ENCODE results near the gene SOX13.

The SOX13 gene

GRCh38 chr1:204174958-204175357, 102.0 kb downstream of the SOX13 start:
- Histone ChIP-seq H3K36me3 (ENCODE audit: control insufficient read depth in 1 of 2, insufficient read depth in 2 of 2, low read depth in 1 of 2, low read length in 2 of 2) (no peaks in the 10 kb centered on the region), H2BK15ac (ENCODE audit: low read depth, poor library complexity, severe bottlenecking) (no peak overlapping the region), H3K4ac (ENCODE audit: low read depth in 1 of 2, low read length in 2 of 2) (no peak overlapping the region), H2BK120ac (ENCODE audit: low read depth, low read length) (no peak overlapping the region), H3K9ac (ENCODE audit: low read length) (no peak overlapping the region), H3K23ac (ENCODE audit: low read length in 2 of 2) (no peak overlapping the region), H2AFZ (ENCODE audit: low read depth, low read length) (no peak overlapping the region), H4K8ac (ENCODE audit: low read length) (no peak overlapping the region), H3K79me1 (replicated peaks; ENCODE audit: low read length, poor library complexity, severe bottlenecking) (no peaks in the 10 kb centered on the region), H3K18ac (ENCODE audit: low read depth in 1 of 2, low read length in 2 of 2) (no peak overlapping the region), H3K4me3 (ENCODE audit: insufficient read depth in 1 of 2, low read depth in 1 of 2, low read length in 2 of 2) (no peak overlapping the region), H3K27me3 (ENCODE audit: control insufficient read depth in 1 of 2, insufficient read depth in 1 of 2, low read length in 2 of 2) (peaks cover 51 to 52% of the 10 kb centered on the region in 2 experiments), H2BK5ac (ENCODE audit: low read depth, low read length, poor library complexity, severe bottlenecking) (no peak overlapping the region), H2AK5ac (ENCODE audit: low read length, severe bottlenecking) (no peak overlapping the region), H3K9me3 (ENCODE audit: control insufficient read depth, low read length) (peaks cover 2% of the 10 kb centered on the region), H3K4me2 (ENCODE audit: low read length, poor library complexity, severe bottlenecking) (no peak overlapping the region), H3K4me1 (ENCODE audit: control insufficient read depth, insufficient read depth, low read depth, low read length) (no peaks in the 10 kb centered on the region), H2BK12ac (ENCODE audit: low read length in 2 of 2) (no peak overlapping the region), H3K14ac (ENCODE audit: low read length in 2 of 2) (no peak overlapping the region), H4K91ac (ENCODE audit: low read length) (no peak overlapping the region), H3K27ac (ENCODE audit: low read length, poor library complexity, severe bottlenecking) (no peak overlapping the region)
- DNase-seq, result no peak
- WGBS, result 78% methylated on average over 3 of the region's 3 CpGs

DNA sequence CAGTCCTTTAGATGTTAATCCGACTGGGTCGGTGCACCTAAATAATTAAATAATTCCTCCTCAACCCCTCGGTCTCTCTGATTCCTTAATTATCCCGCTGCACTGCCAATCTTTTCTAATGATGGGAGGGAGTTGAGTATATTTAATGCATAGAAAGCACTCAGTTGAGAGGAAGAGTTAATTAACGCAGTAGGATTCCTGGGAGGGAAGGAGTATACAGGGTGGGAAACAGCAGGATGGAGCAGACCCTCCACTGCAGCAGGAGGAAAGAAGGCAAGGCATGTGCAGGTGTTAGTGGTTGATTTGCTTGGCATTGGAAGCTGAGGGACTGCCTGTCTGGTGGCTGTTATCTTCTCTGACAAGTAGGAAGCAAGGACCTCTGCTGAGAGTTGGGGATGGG, 103.1 kb downstream of the SOX13 start:
- no peak overlapping the region for H3K27ac ChIP-seq (ENCODE audit: low read length, poor library complexity, severe bottlenecking)
- DNase-seq, result no peak
- no peaks in the 10 kb centered on the region for H3K36me3 ChIP-seq (ENCODE audit: control insufficient read depth in 1 of 2, insufficient read depth in 2 of 2, low read depth in 1 of 2, low read length in 2 of 2)
- WGBS, result 96% methylated on average over 2 of the region's 5 CpGs
- no peak overlapping the region for H2AK5ac ChIP-seq (ENCODE audit: low read length, severe bottlenecking)
- H2AFZ ChIP-seq (ENCODE audit: low read depth, low read length), result no peak overlapping the region
- no peak overlapping the region for H4K8ac ChIP-seq (ENCODE audit: low read length)
- H3K27me3 ChIP-seq (ENCODE audit: control insufficient read depth in 1 of 2, insufficient read depth in 1 of 2, low read length in 2 of 2), result peaks cover 60 to 62% of the 10 kb centered on the region in 2 experiments
- no peak overlapping the region for H3K18ac ChIP-seq (ENCODE audit: low read depth in 1 of 2, low read length in 2 of 2)
- no peak overlapping the region for H3K9ac ChIP-seq (ENCODE audit: low read length)
- no peaks in the 10 kb centered on the region for H3K4me1 ChIP-seq (ENCODE audit: control insufficient read depth, insufficient read depth, low read depth, low read length)
- no peak overlapping the region for H2BK5ac ChIP-seq (ENCODE audit: low read depth, low read length, poor library complexity, severe bottlenecking)
- no peak overlapping the region for H2BK12ac ChIP-seq (ENCODE audit: low read length in 2 of 2)
- no peak overlapping the region for H3K23ac ChIP-seq (ENCODE audit: low read length in 2 of 2)
- no peak overlapping the region for H2BK120ac ChIP-seq (ENCODE audit: low read depth, low read length)
- H3K4me2 ChIP-seq (ENCODE audit: low read length, poor library complexity, severe bottlenecking), result no peak overlapping the region
- H3K79me1 ChIP-seq (replicated peaks; ENCODE audit: low read length, poor library complexity, severe bottlenecking), result no peaks in the 10 kb centered on the region
- H2BK15ac ChIP-seq (ENCODE audit: low read depth, poor library complexity, severe bottlenecking), result no peak overlapping the region
- no peak overlapping the region for H3K4ac ChIP-seq (ENCODE audit: low read depth in 1 of 2, low read length in 2 of 2)
- no peak overlapping the region for H3K4me3 ChIP-seq (ENCODE audit: insufficient read depth in 1 of 2, low read depth in 1 of 2, low read length in 2 of 2)
- H3K9me3 ChIP-seq (ENCODE audit: control insufficient read depth, low read length), result no peaks in the 10 kb centered on the region
- no peak overlapping the region for H3K14ac ChIP-seq (ENCODE audit: low read length in 2 of 2)
- no peak overlapping the region for H4K91ac ChIP-seq (ENCODE audit: low read length)

GRCh38 chr1:204177133-204177532, 104.2 kb downstream of the SOX13 start:
- Histone ChIP-seq H3K79me1 (replicated peaks; ENCODE audit: low read length, poor library complexity, severe bottlenecking) (no peaks in the 10 kb centered on the region), H2AK5ac (ENCODE audit: low read length, severe bottlenecking) (no peak overlapping the region), H3K23ac (ENCODE audit: low read length in 2 of 2) (no peak overlapping the region), H3K4me3 (ENCODE audit: insufficient read depth in 1 of 2, low read depth in 1 of 2, low read length in 2 of 2) (no peak overlapping the region), H3K36me3 (ENCODE audit: control insufficient read depth in 1 of 2, insufficient read depth in 2 of 2, low read depth in 1 of 2, low read length in 2 of 2) (no peaks in the 10 kb centered on the region), H3K18ac (ENCODE audit: low read depth in 1 of 2, low read length in 2 of 2) (no peak overlapping the region), H3K27me3 (ENCODE audit: control insufficient read depth in 1 of 2, insufficient read depth in 1 of 2, low read length in 2 of 2) (peaks cover 63 to 66% of the 10 kb centered on the region in 2 experiments), H2BK12ac (ENCODE audit: low read length in 2 of 2) (no peak overlapping the region), H2AFZ (ENCODE audit: low read depth, low read length) (no peak overlapping the region), H2BK5ac (ENCODE audit: low read depth, low read length, poor library complexity, severe bottlenecking) (no peak overlapping the region), H3K4me2 (ENCODE audit: low read length, poor library complexity, severe bottlenecking) (no peak overlapping the region), H2BK15ac (ENCODE audit: low read depth, poor library complexity, severe bottlenecking) (no peak overlapping the region), H3K9me3 (ENCODE audit: control insufficient read depth, low read length) (no peaks in the 10 kb centered on the region), H4K8ac (ENCODE audit: low read length) (no peak overlapping the region), H3K4me1 (ENCODE audit: control insufficient read depth, insufficient read depth, low read depth, low read length) (no peaks in the 10 kb centered on the region), H2BK120ac (ENCODE audit: low read depth, low read length) (no peak overlapping the region), H3K27ac (ENCODE audit: low read length, poor library complexity, severe bottlenecking) (no peak overlapping the region), H4K91ac (ENCODE audit: low read length) (no peak overlapping the region), H3K14ac (ENCODE audit: low read length in 2 of 2) (no peak overlapping the region), H3K4ac (ENCODE audit: low read depth in 1 of 2, low read length in 2 of 2) (no peak overlapping the region), H3K9ac (ENCODE audit: low read length) (no peak overlapping the region)
- 44% methylated on average over 4 of the region's 4 CpGs for WGBS
- no peak for DNase-seq

All from mesenchymal stem cell (in vitro differentiated cells and primary cell).